Head of caudate nucleus (tissue), 42 donors: ENCODE results near the gene ACOT2.
"Not testable (repeated sequence)": the region's sequence is repeated elsewhere in the genome, so short reads cannot be mapped to it uniquely, and the experiment has no call there.

ENCODE experiments used
- DNase-seq, 42 donors: peaks; one replicate each; pipeline versions ENCODE4 v3.0.0 to v3.0.0-alpha.2; 2020 to 2021; ENCODE audit warnings: mixed read lengths in 7 of 42
- intact Hi-C: fragments of 100-400 bp; cut with DNase I; formaldehyde crosslinking; loops from one replicate; pipeline ENCODE4 v1.15.0; 2022

The ACOT2 gene

GRCh38 chr14:73566935-73567334, 2.1 kb upstream of the ACOT2 start:
- DNase-seq, result peak in 1 of 42 donors; percentile 12
- intact Hi-C loops, result not testable (repeated sequence)

- no peak for DNase-seq
- intact Hi-C loops, result no loop called here
Observed at GRCh38 chr14:73567358-73567757, 1.7 kb upstream of the ACOT2 start.

- intact Hi-C loops, result no loop called here
- no peak for DNase-seq
Observed at GRCh38 chr14:73567951-73568885, 795 bp upstream of the ACOT2 start.

- DNase-seq, intact Hi-C loops: not testable (repeated sequence)
Observed at GRCh38 chr14:73568886-73569184, 178 bp upstream of the ACOT2 start.

- peak in 40 of 42 donors; percentile 21 to 81 (median 50) for DNase-seq
Observed at GRCh38 chr14:73570913-73571312, 1.9 kb downstream of the ACOT2 start.

GRCh38 chr14:73573034-73573433, 4.0 kb downstream of the ACOT2 start:
- DNase-seq, intact Hi-C loops: not testable (repeated sequence)

More at GRCh38 chr14:73570913-73571312, 1.9 kb downstream of the ACOT2 start:
- intact Hi-C loops, result not testable (repeated sequence)

GRCh38 chr14:73573740-73574139, 4.7 kb downstream of the ACOT2 start:
- intact Hi-C loops, DNase-seq: not testable (repeated sequence)

- peak in 1 of 42 donors; percentile 3 for DNase-seq
- intact Hi-C loops, result not testable (repeated sequence)
Observed at GRCh38 chr14:73574251-73574650, 5.2 kb downstream of the ACOT2 start.

- intact Hi-C loops, result no loop called here
- peak in 1 of 42 donors; percentile 24 for DNase-seq
Observed at GRCh38 chr14:73576391-73576790, 7.4 kb downstream of the ACOT2 start.

- DNase-seq, intact Hi-C loops: not testable (repeated sequence)
Observed at GRCh38 chr14:73577214-73577613, 8.2 kb downstream of the ACOT2 start.

- DNase-seq, intact Hi-C loops: not testable (repeated sequence)
Observed at GRCh38 chr14:73582102-73582979, 13.3 kb downstream of the ACOT2 start.

GRCh38 chr14:73588695-73589094, 19.7 kb downstream of the ACOT2 start:
- intact Hi-C loops, result no loop called here

GRCh38 chr14:73589116-73589515, 20.1 kb downstream of the ACOT2 start:
- intact Hi-C loops, result no loop called here
- no peak for DNase-seq

More at GRCh38 chr14:73588695-73589094, 19.7 kb downstream of the ACOT2 start:
- DNase-seq, result no peak

GRCh38 chr14:73590673-73591004, 21.6 kb downstream of the ACOT2 start:
- DNase-seq, intact Hi-C loops: not testable (repeated sequence)

- DNase-seq, result peak in 37 of 42 donors; percentile 12 to 67 (median 34)
- intact Hi-C loops, result no loop called here
Observed at GRCh38 chr14:73591690-73592449, 22.9 kb downstream of the ACOT2 start, which contains the start of gene ACOT4. Gene ACOT4, plus strand, starts transcription at chr14:73591873. Its CDS starts 87 bp downstream, at chr14:73591960.

- peak in 1 of 42 donors; percentile 24 for DNase-seq
- intact Hi-C loops, result no loop called here
Observed at GRCh38 chr14:73594491-73594890, 25.5 kb downstream of the ACOT2 start.

GRCh38 chr14:73599499-73599898, 30.5 kb downstream of the ACOT2 start:
- DNase-seq, result no peak
- intact Hi-C loops, result no loop called here

- intact Hi-C loops, result no loop called here
- no peak for DNase-seq
Observed at GRCh38 chr14:73602994-73603393, 34.0 kb downstream of the ACOT2 start.

GRCh38 chr14:73606271-73606670, 37.3 kb downstream of the ACOT2 start:
- intact Hi-C loops, result no loop called here
- DNase-seq, result no peak
